Parathyroid adenoma (tissue), 2 donors: Measurements from ENCODE around the gene KHK.

ENCODE experiments used
- H2AFZ ChIP-seq: fragments of 300-600 bp; sonication (generic); one replicate; pipeline ENCODE4 v1.7.0; 2017; ENCODE audit warnings: antibody characterized with exemption, mild to moderate bottlenecking
- H3K27ac ChIP-seq: fragments of 300-600 bp; sonication (generic); one replicate; pipeline ENCODE4 v1.7.0; 2017
- H3K27me3 ChIP-seq: fragments of 300-600 bp; sonication (generic); one replicate; pipeline ENCODE4 v1.7.0; 2017; ENCODE audit warnings: low read length; ENCODE audit not compliant: control insufficient read depth, insufficient read depth
- H3K36me3 ChIP-seq: fragments of 300-600 bp; sonication (generic); one replicate; pipeline ENCODE4 v1.7.0; 2017; ENCODE audit warnings: low read length; ENCODE audit not compliant: control insufficient read depth, insufficient read depth
- H3K4me1 ChIP-seq: fragments of 300-600 bp; sonication (generic); one replicate; pipeline ENCODE4 v1.7.0; 2017; ENCODE audit warnings: control low read depth
- H3K4me2 ChIP-seq: fragments of 300-600 bp; sonication (generic); one replicate; pipeline ENCODE4 v1.7.0; 2017; ENCODE audit warnings: low read length
- H3K4me3 ChIP-seq: fragments of 300-600 bp; sonication (generic); one replicate; pipeline ENCODE4 v1.7.0; 2017; ENCODE audit warnings: low read depth, low read length
- H3K79me2 ChIP-seq: fragments of 300-600 bp; sonication (generic); one replicate; pipeline ENCODE4 v1.7.0; 2017; ENCODE audit warnings: control low read depth
- H3K9ac ChIP-seq: fragments of 300-600 bp; sonication (generic); one replicate; pipeline ENCODE4 v1.7.0; 2017; ENCODE audit warnings: mild to moderate bottlenecking
- H3K9me3 ChIP-seq: fragments of 300-600 bp; sonication (generic); one replicate; pipeline ENCODE4 v1.7.0; 2017; ENCODE audit warnings: low read length; ENCODE audit not compliant: control insufficient read depth
- CTCF ChIP-seq: fragments of 300-600 bp; sonication (generic); IDR thresholded peaks from one replicate; pipeline ENCODE4 v1.7.0; 2017; ENCODE audit warnings: antibody characterized with exemption, mild to moderate bottlenecking
- donor health status: primary hyperparathyroidism.

KHK gene

GRCh38 chr2:27077231-27077630 is 9.3 kb upstream of the KHK start:
- H3K27ac ChIP-seq = no peak overlapping the region

DNA sequence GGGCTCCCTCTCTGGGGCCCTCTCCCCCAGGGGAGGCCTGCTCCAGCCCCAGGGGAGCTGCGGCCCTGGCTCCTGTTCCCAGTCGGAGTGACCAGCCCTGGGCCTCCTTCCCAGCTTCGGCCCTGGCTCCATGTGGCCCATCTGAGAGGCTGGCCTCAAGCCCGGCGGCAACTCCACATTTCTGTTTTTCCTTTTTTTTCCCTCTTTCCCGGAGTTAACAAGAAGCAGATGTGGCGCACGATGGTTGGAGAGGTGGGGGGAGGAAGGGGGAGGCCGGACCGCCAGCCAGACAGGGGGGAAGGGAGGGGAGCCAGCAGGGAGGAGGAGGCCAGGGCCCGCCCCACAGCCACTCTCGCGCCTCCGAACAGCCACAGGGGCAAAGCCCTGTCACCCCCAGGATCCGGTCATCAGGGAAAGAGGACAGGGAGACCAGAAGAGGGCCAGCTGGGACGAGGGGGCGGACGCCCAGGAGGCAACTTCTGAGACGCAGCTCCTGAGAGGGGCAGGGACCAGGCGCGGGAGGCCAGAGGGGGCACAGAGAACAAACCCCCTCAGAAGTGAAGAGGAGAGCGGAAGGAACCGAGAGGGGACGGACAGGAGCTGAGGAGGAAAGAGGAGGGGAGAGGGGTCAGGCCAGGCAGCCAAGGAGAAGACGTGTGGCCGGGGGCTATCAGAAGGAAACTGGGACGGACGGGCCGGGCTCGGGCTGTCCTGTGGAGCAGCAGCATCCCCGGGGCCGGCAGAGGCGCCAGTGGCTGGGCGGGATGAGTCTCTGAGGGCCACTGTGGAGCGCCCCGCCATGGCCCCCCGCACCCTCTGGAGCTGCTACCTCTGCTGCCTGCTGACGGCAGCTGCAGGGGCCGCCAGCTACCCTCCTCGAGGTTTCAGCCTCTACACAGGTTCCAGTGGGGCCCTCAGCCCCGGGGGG is 8.0 kb upstream of the KHK start, which contains the start of gene EMILIN1:
Gene EMILIN1, plus strand, starts transcription at position 349 of the 928 bp plus-strand sequence. Its CDS starts 451 bp downstream, at position 800.
- Histone ChIP-seq H3K9me3 (no peaks in the 10 kb centered on the region), H2AFZ (no peak within 1 kb of the TSS), H3K4me1 (peaks cover 5% of the 10 kb centered on the region), H3K36me3 (no peaks in the 10 kb centered on the region), H3K79me2 (no peaks in the 10 kb centered on the region), H3K27ac (no peak within 1 kb of the TSS), H3K9ac (no peak within 1 kb of the TSS), H3K4me3 (no peak within 1 kb of the TSS), H3K4me2 (no peak within 1 kb of the TSS), H3K27me3 (no peaks in the 10 kb centered on the region)
- TF ChIP-seq CTCF = no peak

More at GRCh38 chr2:27077231-27077630, 9.3 kb upstream of the KHK start:
- no peak overlapping the region for H3K9ac ChIP-seq
- H3K79me2 ChIP-seq = no peaks in the 10 kb centered on the region
- peaks cover 5% of the 10 kb centered on the region for H3K4me1 ChIP-seq
- H3K4me3 ChIP-seq = no peak overlapping the region
- no peak overlapping the region for H2AFZ ChIP-seq
- TF ChIP-seq CTCF = no peak
- H3K27me3 ChIP-seq = no peaks in the 10 kb centered on the region
- H3K9me3 ChIP-seq = no peaks in the 10 kb centered on the region
- no peak overlapping the region for H3K4me2 ChIP-seq
- H3K36me3 ChIP-seq = no peaks in the 10 kb centered on the region

DNA sequence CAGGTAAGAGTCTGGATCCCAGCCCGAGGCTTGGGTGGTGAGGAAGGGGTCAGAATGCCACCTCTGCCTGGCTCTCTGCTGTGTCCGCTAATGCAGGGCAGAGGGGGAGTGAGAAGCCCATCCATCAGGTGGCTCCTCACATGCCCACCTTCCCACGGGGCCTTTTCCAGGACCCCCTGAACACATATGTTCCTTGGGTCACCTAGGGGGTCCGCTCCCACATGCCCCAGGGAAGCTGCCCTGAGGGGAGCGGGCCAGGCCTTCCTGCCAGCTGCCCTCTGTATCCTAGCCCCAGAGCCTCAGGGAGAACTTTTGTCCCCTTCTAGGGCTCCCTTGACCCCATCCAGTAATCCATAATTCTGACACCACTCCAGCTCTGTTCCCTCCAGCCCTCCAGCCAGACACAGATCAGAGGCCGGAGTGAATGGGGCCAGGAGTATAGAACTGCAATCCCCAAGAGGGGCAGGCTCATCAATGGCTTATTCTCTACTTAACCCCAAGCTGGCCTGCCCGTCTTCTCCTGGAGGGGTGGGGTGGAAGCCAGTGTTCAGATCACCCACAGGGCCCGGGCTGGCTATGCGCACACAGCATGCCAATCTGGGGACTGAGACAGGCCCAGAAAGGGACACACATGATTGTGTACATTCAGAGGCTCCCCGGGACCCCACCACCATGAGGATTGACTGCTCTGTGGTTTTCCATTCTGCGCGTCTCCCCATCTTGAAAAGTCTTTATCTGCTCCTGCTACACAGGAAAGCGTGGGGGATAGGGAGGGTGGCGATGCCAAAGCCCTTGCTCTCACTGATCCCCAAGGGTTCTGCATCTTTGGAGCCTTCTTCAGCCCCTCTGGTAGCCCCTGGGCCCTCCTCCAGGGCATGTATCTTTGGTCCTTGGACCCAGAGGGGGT is 7.1 kb upstream of the KHK start:
- H3K27me3 ChIP-seq = no peaks in the 10 kb centered on the region
- H2AFZ ChIP-seq = no peak overlapping the region
- no peaks in the 10 kb centered on the region for H3K36me3 ChIP-seq
- no peak for TF ChIP-seq CTCF
- H3K9ac ChIP-seq = no peak overlapping the region
- peaks cover 5% of the 10 kb centered on the region for H3K4me1 ChIP-seq
- H3K4me3 ChIP-seq = no peak overlapping the region
- H3K4me2 ChIP-seq = no peak overlapping the region
- no peaks in the 10 kb centered on the region for H3K9me3 ChIP-seq
- H3K27ac ChIP-seq = no peak overlapping the region
- no peaks in the 10 kb centered on the region for H3K79me2 ChIP-seq

- no peak for TF ChIP-seq CTCF
- Histone ChIP-seq H3K4me1 (peaks cover 7% of the 10 kb centered on the region), H3K27me3 (no peaks in the 10 kb centered on the region), H3K9me3 (no peaks in the 10 kb centered on the region), H3K4me3 (no peak overlapping the region), H3K79me2 (no peaks in the 10 kb centered on the region), H2AFZ (no peak overlapping the region), H3K36me3 (no peaks in the 10 kb centered on the region), H3K9ac (no peak overlapping the region), H3K27ac (no peak overlapping the region), H3K4me2 (no peak overlapping the region)
These were observed 6.5 kb upstream of the KHK start for GRCh38 chr2:27080140-27080469.
